ENCODE measurements around the gene FBN3. TPM values are rescaled to one million over a fixed set of nuclear protein-coding genes. Genes with fewer than 3 reads are reported as not detected.

Gene FBN3
- total RNA-seq, 4 donors from 2014 or later: 0.04 to 2.1 TPM; not detected in 2

GRCh38 chr19:8135946-8136618 is 13.3 kb downstream of the FBN3 start:
- DNase-seq (ENCODE audit: low spot score in 2 of 2): no peak
- intact Hi-C loops (cut with DNase I; ENCODE audit: low total_unique reads): no loop called here
- no peak overlapping the region for H3K4me3 ChIP-seq (ENCODE audit: low read depth, poor library complexity, severe bottlenecking)
- TF ChIP-seq CTCF (IDR thresholded peaks at IDR 0.05) (no peak), POLR2A (IDR thresholded peaks at IDR 0.05) (no peak)
- WGBS, 2 donors: 92 to 94% methylated on average over 27 to 32 of the region's 32 CpGs

GRCh38 chr19:8132858-8133458 is 16.4 kb downstream of the FBN3 start:
- DNase-seq (ENCODE audit: low spot score in 2 of 2): no peak
- no peak overlapping the region for H3K4me3 ChIP-seq (ENCODE audit: low read depth, poor library complexity, severe bottlenecking)
- TF ChIP-seq POLR2A (IDR thresholded peaks at IDR 0.05) (no peak), CTCF (IDR thresholded peaks at IDR 0.05) (no peak)
- intact Hi-C loops (cut with DNase I; ENCODE audit: low total_unique reads): no loop called here
- WGBS, 2 donors: 68 to 73% methylated on average over 20 of the region's 20 CpGs

GRCh38 chr19:8131517-8131916 is 17.9 kb downstream of the FBN3 start:
- DNase-seq (ENCODE audit: low spot score in 2 of 2): no peak
- WGBS, 2 donors: 43 to 57% methylated on average over 19 to 26 of the region's 26 CpGs
- no peak for TF ChIP-seq POLR2A (IDR thresholded peaks at IDR 0.05)
- TF ChIP-seq CTCF (IDR thresholded peaks at IDR 0.05): no peak
- intact Hi-C loops (cut with DNase I; ENCODE audit: low total_unique reads): no loop called here
- no peak overlapping the region for H3K4me3 ChIP-seq (ENCODE audit: low read depth, poor library complexity, severe bottlenecking)

DNA sequence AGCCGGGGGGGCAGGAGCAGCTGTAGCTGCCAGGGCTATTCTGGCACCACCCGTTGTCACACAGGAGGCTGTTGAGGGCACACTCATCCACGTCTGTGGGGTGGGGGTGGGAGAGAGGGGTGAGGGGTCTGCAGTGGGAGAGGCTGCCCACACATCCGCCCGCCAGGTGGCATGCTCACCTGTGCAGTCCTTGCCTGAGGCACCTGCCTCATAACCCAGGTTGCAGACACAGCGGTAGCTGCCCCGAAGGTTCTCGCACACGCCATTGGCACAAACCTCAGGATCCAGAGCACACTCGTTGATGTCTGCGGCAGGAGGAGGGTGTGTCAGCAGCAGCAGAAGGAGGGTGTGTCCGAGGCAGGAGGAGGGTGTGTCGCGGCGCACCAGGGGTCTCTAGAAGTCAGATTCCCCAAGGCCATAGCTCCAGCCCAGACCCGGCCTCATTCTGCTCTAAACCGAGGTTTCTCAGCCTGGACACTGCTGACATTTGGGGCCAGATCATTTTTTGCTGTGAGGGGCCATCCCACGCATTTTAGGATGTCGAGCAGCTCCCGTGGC is 20.3 kb downstream of the FBN3 start:
- TF ChIP-seq CTCF (IDR thresholded peaks at IDR 0.05): no peak
- TF ChIP-seq POLR2A (IDR thresholded peaks at IDR 0.05): no peak
- no peak for DNase-seq (ENCODE audit: low spot score in 2 of 2)
- WGBS, 2 donors: 60 to 82% methylated on average over 15 to 17 of the region's 20 CpGs
- intact Hi-C loops (cut with DNase I; ENCODE audit: low total_unique reads): no loop called here
- no peak overlapping the region for H3K4me3 ChIP-seq (ENCODE audit: low read depth, poor library complexity, severe bottlenecking)

- no peak for DNase-seq (ENCODE audit: low spot score in 2 of 2)
- TF ChIP-seq CTCF (IDR thresholded peaks at IDR 0.05) (no peak), POLR2A (IDR thresholded peaks at IDR 0.05) (no peak)
- intact Hi-C loops (cut with DNase I; ENCODE audit: low total_unique reads): no loop called here
- no peak overlapping the region for H3K4me3 ChIP-seq (ENCODE audit: low read depth, poor library complexity, severe bottlenecking)
- WGBS, 2 donors: 83% methylated on average over 8 of the region's 8 CpGs
These were observed 20.8 kb downstream of the FBN3 start for GRCh38 chr19:8128551-8128950.

All from lower leg skin (tissue), 4 donors.